GM21515 (cell line): ENCODE measurements around the gene DYNLL2.
"Not testable (repeated sequence)": the region's sequence is repeated elsewhere in the genome, so short reads cannot be mapped to it uniquely, and the experiment has no call there.

ENCODE experiments used
- ATAC-seq: cut with Tn5 transposase; IDR thresholded peaks from one replicate; pipeline ENCODE4 v1.9.1; 2021; ENCODE audit not compliant: unreplicated experiment

The DYNLL2 gene

DNA sequence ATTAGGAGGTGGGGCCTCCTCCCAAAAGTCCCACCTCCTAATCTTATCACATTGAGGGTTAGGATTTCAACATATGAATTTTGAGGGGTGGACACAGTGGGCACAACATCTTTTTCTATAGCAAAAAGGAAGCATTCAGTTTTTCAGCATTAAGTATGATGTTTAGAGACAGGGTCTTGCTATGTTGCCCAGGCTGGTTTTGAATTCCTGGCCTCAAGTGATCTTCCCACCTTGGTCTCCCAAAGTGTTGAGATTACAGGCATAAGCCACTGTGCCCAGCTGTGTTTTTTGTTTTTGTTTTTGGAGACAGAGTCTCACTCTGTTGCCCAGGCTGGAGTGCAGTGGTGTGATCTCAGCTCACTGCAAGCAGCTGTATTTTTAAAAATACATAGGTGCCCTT is 18.7 kb downstream of the DYNLL2 start:
- ATAC-seq = not testable (repeated sequence)

DNA sequence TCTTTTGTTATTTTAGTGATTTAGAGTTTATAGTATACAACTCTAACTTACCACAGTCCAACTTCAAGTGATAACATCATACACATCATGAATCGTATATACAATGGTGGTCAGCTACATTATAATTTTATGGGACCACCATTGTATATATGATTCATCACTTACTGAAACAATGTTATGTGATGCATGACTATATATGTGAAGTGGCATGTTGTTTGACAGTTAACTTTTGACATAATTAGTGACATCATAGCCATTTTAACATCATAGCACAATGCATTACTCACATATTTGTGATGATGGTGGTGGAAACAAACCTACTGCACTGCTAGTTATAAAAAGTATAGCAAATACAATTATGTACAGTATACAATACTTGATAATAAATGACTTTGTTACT is 21.9 kb downstream of the DYNLL2 start:
- no peak for ATAC-seq

GRCh38 chr17:58107306-58107705 is 24.1 kb downstream of the DYNLL2 start:
- no peak for ATAC-seq

DNA sequence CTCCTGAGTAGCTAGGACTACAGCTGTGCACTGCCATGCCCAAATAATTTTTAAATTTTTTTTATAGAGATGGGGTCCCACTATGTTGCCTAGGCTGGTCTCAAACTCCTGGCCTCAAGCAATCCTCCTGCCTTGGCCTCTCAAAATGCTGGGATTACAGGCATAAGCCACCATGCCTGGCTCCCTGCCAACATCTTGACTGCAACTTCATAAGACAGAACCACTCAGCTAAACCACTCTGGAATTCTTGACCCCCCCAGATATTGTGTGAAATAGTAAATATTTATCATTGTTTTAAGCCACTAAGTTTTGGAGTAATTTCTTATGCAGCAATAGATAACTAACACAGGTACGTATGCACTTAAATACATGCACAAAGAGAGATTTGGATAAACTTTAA is 26.0 kb downstream of the DYNLL2 start:
- ATAC-seq = no peak

DNA sequence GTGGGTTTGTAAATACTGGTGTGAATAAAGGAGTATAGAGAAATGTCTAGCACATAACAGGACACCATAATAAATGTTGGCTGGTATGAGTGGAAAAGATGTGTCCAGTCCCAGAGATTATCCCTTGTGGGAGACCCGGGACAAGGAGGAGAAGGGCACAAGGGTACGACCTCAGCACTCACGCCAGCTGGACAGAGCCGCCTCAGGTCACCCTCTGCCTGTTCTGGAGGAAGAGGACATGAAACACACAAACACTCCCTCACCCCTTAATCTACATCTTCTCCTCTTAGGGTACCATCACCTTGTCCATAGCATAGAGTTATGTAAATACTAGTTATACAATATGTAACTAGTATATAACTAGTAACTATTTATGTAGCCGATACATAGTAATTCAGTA is 26.8 kb downstream of the DYNLL2 start:
- no peak for ATAC-seq

GRCh38 chr17:58111676-58112075 is 28.5 kb downstream of the DYNLL2 start:
- no peak for ATAC-seq

GRCh38 chr17:58112970-58113631 is 29.9 kb downstream of the DYNLL2 start:
- ATAC-seq = no peak

- ATAC-seq = no peak
Observed at GRCh38 chr17:58113947-58114346, 30.7 kb downstream of the DYNLL2 start.

DNA sequence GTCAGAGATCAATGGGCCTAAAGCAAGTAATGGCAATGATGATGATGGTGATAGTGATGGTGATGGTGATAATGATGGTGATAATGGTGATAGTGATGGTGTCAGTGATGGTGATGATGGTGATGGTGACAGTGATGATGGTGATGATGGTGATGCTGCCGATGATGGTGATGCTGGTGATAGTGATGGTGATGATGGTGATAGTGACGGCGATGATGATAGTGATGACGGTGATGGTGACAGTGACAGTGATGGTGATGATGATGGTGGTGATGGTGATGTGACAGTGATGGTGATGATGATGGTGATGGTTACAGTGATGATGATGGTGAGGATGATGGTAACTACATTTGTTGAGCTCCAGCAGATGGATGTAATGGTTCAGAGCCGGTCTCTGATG is 34.2 kb downstream of the DYNLL2 start:
- ATAC-seq = no peak

- ATAC-seq = no peak
Observed at GRCh38 chr17:58119491-58119890, 36.3 kb downstream of the DYNLL2 start.

GRCh38 chr17:58120195-58120822 is 37.1 kb downstream of the DYNLL2 start:
- no peak for ATAC-seq

GRCh38 chr17:58121925-58122324 is 38.7 kb downstream of the DYNLL2 start:
- ATAC-seq = no peak

- no peak for ATAC-seq
Observed at GRCh38 chr17:58127846-58128245, 44.6 kb downstream of the DYNLL2 start.

DNA sequence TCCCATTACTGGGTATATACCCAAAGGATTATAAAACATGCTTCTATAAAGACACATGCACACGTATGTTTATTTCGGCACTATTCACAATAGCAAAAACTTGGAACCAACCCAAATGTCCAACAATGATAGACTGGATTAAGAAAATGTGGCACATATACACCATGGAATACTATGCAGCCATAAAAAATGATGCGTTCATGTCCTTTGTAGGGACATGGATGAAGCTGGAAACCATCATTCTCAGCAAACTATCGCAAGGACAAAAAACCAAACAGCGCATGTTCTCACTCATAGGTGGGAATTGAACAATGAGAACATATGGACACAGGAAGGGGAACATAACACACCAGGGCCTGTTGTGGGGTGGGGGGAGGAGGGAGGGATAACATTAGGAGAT is 49.5 kb downstream of the DYNLL2 start:
- ATAC-seq = not testable (repeated sequence)

- ATAC-seq = no peak
Observed at GRCh38 chr17:58136669-58137279, 53.6 kb downstream of the DYNLL2 start.

DNA sequence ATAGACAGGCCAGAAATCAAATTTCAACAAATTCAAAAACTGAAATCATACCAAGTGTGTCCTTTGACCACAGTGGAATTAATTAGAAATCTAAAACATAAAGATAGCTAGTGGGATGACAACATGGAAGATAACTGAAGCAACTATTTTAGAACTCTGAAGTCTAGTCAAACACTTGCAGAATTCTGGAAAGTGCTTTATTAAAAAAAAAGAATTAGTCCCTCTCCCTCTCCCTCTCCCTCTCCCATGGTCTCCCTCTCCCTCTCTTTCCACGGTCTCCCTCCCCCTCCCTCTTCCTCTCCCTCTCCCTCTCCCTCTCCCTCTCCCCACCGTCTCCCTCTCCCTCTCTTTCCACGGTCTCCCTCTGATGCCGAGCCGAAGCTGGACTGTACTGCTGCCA is 58.3 kb downstream of the DYNLL2 start:
- no peak for ATAC-seq

GRCh38 chr17:58143335-58143734 is 60.1 kb downstream of the DYNLL2 start:
- not testable (repeated sequence) for ATAC-seq

DNA sequence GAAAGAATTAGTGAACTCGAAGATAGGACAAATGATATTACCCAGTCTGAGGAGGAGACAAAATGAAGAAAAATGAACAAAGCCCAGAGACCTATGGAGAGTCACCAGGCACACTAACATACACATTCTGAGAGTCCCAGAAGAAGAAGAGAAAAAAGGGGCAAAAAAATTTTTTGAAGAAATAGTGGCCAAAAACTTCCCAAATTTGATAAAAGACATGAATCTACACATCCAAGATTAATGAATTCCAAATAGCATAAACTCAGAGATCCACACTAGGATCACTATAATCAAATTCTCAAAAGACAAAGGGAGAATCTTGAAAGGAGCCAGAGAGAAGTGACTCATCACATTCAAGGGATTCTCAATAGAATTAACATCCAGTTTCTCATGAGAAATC is 61.6 kb downstream of the DYNLL2 start:
- no peak for ATAC-seq
